Measurements from ENCODE around the gene TSPAN19. TPM values are rescaled to one million over a fixed set of nuclear protein-coding genes. Genes with fewer than 3 reads are reported as not detected.
"Not testable (repeated sequence)": the region's sequence is repeated elsewhere in the genome, so short reads cannot be mapped to it uniquely, and the experiment has no call there.

TSPAN19 gene
- total RNA-seq, 2 donors from 2014 or later: not detected

DNA sequence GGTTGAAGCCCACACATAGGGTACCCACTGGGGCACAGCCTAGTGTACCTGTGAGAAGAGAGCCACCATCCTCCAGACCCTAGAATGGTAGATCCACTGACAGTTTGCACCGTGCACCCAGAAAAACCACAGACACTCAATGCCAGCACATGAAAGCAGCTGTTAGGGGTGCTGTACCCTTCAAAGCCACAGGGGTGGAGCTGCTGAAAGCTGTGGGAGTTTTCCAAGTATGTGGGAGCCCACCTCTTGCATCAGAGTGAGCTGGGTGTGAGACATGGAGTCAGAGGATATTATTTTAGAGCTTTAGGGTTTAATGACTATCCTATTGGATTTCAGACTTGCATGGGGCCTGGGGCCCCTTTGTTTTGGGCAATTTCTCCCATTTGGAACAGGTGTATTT is 30.5 kb downstream of the TSPAN19 start:
- TF ChIP-seq, protein P1, sequence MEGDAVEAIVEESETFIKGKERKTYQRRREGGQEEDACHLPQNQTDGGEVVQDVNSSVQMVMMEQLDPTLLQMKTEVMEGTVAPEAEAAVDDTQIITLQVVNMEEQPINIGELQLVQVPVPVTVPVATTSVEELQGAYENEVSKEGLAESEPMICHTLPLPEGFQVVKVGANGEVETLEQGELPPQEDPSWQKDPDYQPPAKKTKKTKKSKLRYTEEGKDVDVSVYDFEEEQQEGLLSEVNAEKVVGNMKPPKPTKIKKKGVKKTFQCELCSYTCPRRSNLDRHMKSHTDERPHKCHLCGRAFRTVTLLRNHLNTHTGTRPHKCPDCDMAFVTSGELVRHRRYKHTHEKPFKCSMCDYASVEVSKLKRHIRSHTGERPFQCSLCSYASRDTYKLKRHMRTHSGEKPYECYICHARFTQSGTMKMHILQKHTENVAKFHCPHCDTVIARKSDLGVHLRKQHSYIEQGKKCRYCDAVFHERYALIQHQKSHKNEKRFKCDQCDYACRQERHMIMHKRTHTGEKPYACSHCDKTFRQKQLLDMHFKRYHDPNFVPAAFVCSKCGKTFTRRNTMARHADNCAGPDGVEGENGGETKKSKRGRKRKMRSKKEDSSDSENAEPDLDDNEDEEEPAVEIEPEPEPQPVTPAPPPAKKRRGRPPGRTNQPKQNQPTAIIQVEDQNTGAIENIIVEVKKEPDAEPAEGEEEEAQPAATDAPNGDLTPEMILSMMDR (IDR thresholded peaks at IDR 0.05): no peak
- Histone ChIP-seq H3K4me3 (no peak overlapping the region), H3K27me3 (no peaks in the 10 kb centered on the region), H3K27ac (no peak overlapping the region), H3K36me3 (replicated peaks in 1 of 2; ENCODE audit: insufficient read depth in 1 of 2, low read depth in 2 of 2) (no peaks in the 10 kb centered on the region), H3K4me1 (peaks cover 17% of the 10 kb centered on the region), H3K9me3 (no peaks in the 10 kb centered on the region)
- ATAC-seq (no peak), DNase-seq (no peak)
- WGBS, 2 donors: 69 to 88% methylated on average over 1 of the region's 1 CpG
- intact Hi-C loops (cut with DNase I): no loop called here

DNA sequence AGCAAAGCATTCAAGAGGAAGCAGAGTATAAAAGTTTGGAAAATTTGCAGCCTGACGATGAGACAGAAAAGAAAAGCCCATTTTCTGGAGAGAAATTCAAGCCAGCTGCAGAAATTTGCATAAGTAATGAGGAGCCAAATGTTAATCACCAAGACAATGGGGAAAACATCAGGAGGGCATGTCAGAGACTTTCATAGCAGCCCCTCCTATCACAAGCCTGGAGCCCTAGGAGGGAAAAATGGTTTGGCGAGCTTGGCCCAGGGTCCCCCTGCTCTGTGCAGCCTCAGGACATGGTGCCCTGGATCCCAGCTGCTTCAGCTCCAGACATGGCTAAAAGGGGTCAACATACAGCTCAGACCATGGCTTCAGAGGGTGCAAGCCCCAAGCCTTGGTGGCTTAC is 31.0 kb downstream of the TSPAN19 start:
- H3K4me3 ChIP-seq; H3K36me3 ChIP-seq (replicated peaks in 1 of 2; ENCODE audit: insufficient read depth in 1 of 2, low read depth in 2 of 2); H3K9me3 ChIP-seq; H3K27ac ChIP-seq; intact Hi-C loops (cut with DNase I); ATAC-seq; H3K27me3 ChIP-seq; DNase-seq: not testable (repeated sequence)
- H3K4me1 ChIP-seq: peaks cover 17% of the 10 kb centered on the region
- 73 to 78% methylated on average over 2 of the region's 2 CpGs for whole genome bisulfite sequencing, 2 donors

DNA sequence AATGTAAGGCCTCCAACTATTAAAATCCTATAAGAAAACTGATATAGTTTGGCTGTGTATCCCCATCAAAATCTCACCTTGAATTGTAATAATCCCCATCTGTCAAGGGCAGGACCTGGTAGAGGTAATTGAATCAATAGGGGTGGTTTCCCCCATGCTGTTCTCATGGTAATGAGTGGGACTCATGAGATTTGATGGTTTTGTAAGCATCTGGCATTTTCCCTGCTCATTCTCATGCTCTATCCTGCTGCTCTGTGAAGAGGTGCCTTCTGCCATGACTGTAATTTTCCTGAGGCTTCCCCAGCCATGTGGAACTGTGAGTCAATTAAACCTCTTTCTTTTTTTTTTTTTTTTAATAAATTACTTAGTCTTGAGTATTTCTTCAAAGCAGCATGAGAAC is 31.9 kb downstream of the TSPAN19 start:
- H3K27ac ChIP-seq: no peak overlapping the region
- DNase-seq (no peak), ATAC-seq (no peak)
- no peaks in the 10 kb centered on the region for H3K27me3 ChIP-seq
- TF ChIP-seq, protein P1 (IDR thresholded peaks at IDR 0.05): no peak
- peaks cover 17% of the 10 kb centered on the region for H3K4me1 ChIP-seq
- intact Hi-C loops (cut with DNase I): no loop called here
- H3K4me3 ChIP-seq: no peak overlapping the region
- H3K36me3 ChIP-seq (replicated peaks in 1 of 2; ENCODE audit: insufficient read depth in 1 of 2, low read depth in 2 of 2): no peaks in the 10 kb centered on the region
- H3K9me3 ChIP-seq: no peaks in the 10 kb centered on the region

DNA sequence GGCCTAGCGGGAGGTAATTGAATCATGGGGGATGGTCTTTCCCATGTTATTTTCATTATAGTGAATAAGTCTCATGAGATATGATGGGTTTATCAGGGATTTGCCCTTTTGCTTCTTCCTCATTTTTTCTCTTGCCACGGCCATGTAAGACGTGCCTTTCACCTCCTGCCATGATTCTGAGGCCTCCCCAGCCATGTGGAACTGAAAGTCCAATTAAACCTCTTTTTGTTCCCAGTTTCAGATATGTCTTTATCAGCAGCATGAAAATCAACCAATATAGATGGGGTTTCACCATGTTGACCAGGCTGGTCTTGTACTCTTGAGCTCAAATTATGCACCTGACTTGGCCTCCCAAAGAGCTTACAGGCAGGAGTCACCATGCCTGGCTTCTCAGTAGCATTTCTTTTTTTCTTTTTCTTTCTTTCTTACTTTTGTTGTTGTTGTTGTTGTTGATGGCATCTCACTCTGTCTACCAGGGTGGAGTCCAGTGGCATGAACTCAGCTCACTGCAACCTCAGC is 33.2 kb downstream of the TSPAN19 start:
- Histone ChIP-seq H3K27me3 (no peaks in the 10 kb centered on the region), H3K4me1 (peaks cover 9% of the 10 kb centered on the region), H3K4me3 (no peak overlapping the region), H3K27ac (no peak overlapping the region), H3K36me3 (replicated peaks in 1 of 2; ENCODE audit: insufficient read depth in 1 of 2, low read depth in 2 of 2) (no peaks in the 10 kb centered on the region), H3K9me3 (no peaks in the 10 kb centered on the region)
- WGBS, 2 donors: 79 to 82% methylated on average over 3 of the region's 3 CpGs
- no peak for ATAC-seq
- no peak for DNase-seq
- intact Hi-C loops (cut with DNase I): no loop called here
- TF ChIP-seq, protein P1 (IDR thresholded peaks at IDR 0.05): no peak
- no peak for TF ChIP-seq POLR2A (IDR thresholded peaks at IDR 0.05)

DNA sequence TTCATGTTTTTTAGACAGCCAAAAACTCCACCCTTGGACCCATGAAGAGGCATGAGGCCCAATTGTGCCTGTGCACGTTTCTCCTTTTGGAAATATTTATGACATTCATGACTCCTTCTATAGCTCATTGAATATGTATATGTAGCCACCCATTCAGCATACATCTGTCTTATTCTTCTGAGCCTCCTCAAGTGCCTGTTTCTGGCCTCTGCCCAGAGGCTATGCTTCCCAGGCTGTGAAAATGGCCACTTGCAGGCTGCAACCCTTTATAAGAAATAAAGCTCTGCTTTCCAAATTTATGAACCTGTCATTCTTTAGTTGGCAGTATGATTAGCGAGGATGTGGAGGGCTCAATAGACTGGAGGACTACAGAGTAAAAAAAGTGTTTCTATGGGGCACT is 35.3 kb downstream of the TSPAN19 start:
- H3K27ac ChIP-seq: no peak overlapping the region
- ATAC-seq (no peak), DNase-seq (no peak)
- 74 to 88% methylated on average over 2 of the region's 2 CpGs for WGBS, 2 donors
- no peaks in the 10 kb centered on the region for H3K36me3 ChIP-seq (replicated peaks in 1 of 2; ENCODE audit: insufficient read depth in 1 of 2, low read depth in 2 of 2)
- no peak for TF ChIP-seq POLR2A (IDR thresholded peaks at IDR 0.05)
- TF ChIP-seq, protein P1 (IDR thresholded peaks at IDR 0.05): no peak
- no peaks in the 10 kb centered on the region for H3K27me3 ChIP-seq
- no peak overlapping the region for H3K4me3 ChIP-seq
- peaks cover 14% of the 10 kb centered on the region for H3K4me1 ChIP-seq
- intact Hi-C loops (cut with DNase I): no loop called here
- H3K9me3 ChIP-seq: no peaks in the 10 kb centered on the region
